ENCODE results near the gene JAK3. TPM values are rescaled to one million over a fixed set of nuclear protein-coding genes. Genes with fewer than 3 reads are reported as not detected.

The JAK3 gene
- total and polyA plus RNA-seq, 2 of the 13 experiments (the other 11 are each of a cell fraction or from before 2014, with no cell fraction given) = 3.4 to 18.6 TPM

DNA sequence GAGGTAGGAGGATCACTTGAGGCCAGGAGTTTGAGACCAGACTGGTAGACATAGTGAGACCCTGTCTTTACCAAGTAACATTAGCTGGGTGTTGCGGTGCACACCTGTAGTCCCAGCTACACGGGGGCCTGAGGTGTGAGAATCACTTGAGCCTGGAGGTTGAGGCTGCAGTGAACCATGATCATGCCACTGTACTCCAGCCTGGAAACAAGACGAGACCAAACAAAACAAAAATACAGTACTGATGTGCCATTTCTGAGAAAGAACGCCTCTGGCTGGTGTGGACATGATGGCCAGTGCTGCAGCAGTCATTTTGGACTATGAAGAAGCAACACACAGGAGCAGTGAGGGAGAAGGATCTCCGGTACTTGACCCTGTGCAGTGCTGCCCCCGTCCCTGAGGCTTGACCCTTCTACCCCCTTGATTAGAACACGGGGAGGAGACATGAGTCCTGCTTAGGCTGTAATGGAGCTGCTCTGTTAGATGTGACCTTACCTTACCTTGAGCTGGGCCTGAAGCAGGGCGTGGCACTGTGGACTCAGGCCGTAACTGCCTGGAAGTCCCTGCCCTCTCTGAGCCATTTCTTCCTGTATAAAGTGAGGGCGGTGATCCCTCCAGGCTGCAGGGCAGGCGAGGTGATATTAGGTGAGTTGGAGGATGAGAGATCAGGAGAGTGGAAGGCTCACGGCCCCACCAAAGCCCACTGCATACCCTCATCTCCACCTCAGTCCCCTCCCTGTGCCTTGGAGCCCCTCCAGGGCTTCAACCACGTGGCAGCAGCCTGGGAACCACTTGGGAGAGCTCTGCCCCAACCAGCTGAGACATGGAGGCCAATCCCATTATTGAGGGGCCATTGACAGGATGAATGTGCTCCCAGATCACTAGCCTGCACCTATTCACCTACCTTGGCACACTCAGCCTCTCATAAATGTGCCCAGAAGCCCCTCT is 17.9 kb upstream of the JAK3 start (continued):
- TF ChIP-seq KLF11 (CRISPR knock-in tag; IDR thresholded peaks at IDR 0.05) (no peak), ZNF775 (CRISPR knock-in tag; IDR thresholded peaks at IDR 0.05; ENCODE audit: borderline replicate concordance) (no peak), NFIC (IDR thresholded peaks at IDR 0.05; ENCODE audit: low read length) (no peak), POLR2AphosphoS2 (IDR thresholded peaks at IDR 0.05; ENCODE audit: low read depth, low read length) (no peak; the same call in none of the 2 replicates), THYN1 (CRISPR knock-in tag; IDR thresholded peaks at IDR 0.05; ENCODE audit: borderline replicate concordance, low read depth) (no peak), ZNF350 (CRISPR knock-in tag; IDR thresholded peaks at IDR 0.05; ENCODE audit: borderline replicate concordance, low read depth) (0 out of 2 replicates have a peak, but pooled peaks have one; percentile 51), SRSF1 (optimal IDR thresholded peaks at IDR 0.05; ENCODE audit: low read depth, low read length) (no peak), ZNF605 (CRISPR knock-in tag; IDR thresholded peaks at IDR 0.05) (no peak), POLR2A (IDR thresholded peaks at IDR 0.05; ENCODE audit: insufficient read depth in 1 of 2, low read depth in 2 of 2, low read length in 2 of 2) (peak in 1 of 2 experiments; percentile 74), NFE2 (CRISPR knock-in tag; IDR thresholded peaks at IDR 0.05) (no peak), ATF1 (CRISPR knock-in tag; IDR thresholded peaks at IDR 0.05) (no peak), NFRKB (IDR thresholded peaks at IDR 0.05) (no peak), NCOA1 (CRISPR knock-in tag; IDR thresholded peaks at IDR 0.05) (no peak), ZNF337 (CRISPR knock-in tag; IDR thresholded peaks at IDR 0.05; ENCODE audit: borderline replicate concordance, low read depth) (no peak), SALL2 (CRISPR knock-in tag; IDR thresholded peaks at IDR 0.05) (no peak), JUND (CRISPR knock-in tag; IDR thresholded peaks at IDR 0.05) (no peak), POGZ (CRISPR knock-in tag; IDR thresholded peaks at IDR 0.05) (no peak), KLF16 (CRISPR knock-in tag; IDR thresholded peaks at IDR 0.05) (no peak), ZBTB7A (CRISPR knock-in tag; IDR thresholded peaks at IDR 0.05) (no peak), HDAC6 (IDR thresholded peaks at IDR 0.05; ENCODE audit: low read depth, low read length) (no peak), ZNF430 (CRISPR knock-in tag; IDR thresholded peaks at IDR 0.05) (no peak), ARNT2 (CRISPR knock-in tag; IDR thresholded peaks at IDR 0.05; ENCODE audit: low read depth) (no peak), RXRA (CRISPR knock-in tag; IDR thresholded peaks at IDR 0.05) (peak; percentile 68)
- TF ChIP-seq, protein P1, sequence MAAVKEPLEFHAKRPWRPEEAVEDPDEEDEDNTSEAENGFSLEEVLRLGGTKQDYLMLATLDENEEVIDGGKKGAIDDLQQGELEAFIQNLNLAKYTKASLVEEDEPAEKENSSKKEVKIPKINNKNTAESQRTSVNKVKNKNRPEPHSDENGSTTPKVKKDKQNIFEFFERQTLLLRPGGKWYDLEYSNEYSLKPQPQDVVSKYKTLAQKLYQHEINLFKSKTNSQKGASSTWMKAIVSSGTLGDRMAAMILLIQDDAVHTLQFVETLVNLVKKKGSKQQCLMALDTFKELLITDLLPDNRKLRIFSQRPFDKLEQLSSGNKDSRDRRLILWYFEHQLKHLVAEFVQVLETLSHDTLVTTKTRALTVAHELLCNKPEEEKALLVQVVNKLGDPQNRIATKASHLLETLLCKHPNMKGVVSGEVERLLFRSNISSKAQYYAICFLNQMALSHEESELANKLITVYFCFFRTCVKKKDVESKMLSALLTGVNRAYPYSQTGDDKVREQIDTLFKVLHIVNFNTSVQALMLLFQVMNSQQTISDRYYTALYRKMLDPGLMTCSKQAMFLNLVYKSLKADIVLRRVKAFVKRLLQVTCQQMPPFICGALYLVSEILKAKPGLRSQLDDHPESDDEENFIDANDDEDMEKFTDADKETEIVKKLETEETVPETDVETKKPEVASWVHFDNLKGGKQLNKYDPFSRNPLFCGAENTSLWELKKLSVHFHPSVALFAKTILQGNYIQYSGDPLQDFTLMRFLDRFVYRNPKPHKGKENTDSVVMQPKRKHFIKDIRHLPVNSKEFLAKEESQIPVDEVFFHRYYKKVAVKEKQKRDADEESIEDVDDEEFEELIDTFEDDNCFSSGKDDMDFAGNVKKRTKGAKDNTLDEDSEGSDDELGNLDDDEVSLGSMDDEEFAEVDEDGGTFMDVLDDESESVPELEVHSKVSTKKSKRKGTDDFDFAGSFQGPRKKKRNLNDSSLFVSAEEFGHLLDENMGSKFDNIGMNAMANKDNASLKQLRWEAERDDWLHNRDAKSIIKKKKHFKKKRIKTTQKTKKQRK (IDR thresholded peaks at IDR 0.05; ENCODE audit: low read length) = no peak
- TF ChIP-seq, protein P2, sequence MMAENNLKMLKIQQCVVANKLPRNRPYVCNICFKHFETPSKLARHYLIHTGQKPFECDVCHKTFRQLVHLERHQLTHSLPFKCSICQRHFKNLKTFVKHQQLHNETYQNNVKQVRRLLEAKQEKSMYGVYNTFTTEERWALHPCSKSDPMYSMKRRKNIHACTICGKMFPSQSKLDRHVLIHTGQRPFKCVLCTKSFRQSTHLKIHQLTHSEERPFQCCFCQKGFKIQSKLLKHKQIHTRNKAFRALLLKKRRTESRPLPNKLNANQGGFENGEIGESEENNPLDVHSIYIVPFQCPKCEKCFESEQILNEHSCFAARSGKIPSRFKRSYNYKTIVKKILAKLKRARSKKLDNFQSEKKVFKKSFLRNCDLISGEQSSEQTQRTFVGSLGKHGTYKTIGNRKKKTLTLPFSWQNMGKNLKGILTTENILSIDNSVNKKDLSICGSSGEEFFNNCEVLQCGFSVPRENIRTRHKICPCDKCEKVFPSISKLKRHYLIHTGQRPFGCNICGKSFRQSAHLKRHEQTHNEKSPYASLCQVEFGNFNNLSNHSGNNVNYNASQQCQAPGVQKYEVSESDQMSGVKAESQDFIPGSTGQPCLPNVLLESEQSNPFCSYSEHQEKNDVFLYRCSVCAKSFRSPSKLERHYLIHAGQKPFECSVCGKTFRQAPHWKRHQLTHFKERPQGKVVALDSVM (CRISPR knock-in tag; IDR thresholded peaks at IDR 0.05) = peak; percentile 91
- TF ChIP-seq, protein P3, sequence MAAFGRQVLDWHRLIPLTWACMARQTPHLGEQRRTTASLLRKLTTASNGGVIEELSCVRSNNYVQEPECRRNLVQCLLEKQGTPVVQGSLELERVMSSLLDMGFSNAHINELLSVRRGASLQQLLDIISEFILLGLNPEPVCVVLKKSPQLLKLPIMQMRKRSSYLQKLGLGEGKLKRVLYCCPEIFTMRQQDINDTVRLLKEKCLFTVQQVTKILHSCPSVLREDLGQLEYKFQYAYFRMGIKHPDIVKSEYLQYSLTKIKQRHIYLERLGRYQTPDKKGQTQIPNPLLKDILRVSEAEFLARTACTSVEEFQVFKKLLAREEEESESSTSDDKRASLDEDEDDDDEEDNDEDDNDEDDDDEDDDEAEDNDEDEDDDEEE (CRISPR knock-in tag; IDR thresholded peaks at IDR 0.05) = no peak
